Karpas-422 (cell line): ENCODE data around the gene DNAH9. TPM values are rescaled to one million over a fixed set of nuclear protein-coding genes. Genes with fewer than 3 reads are reported as not detected.

Experiments
- DNase-seq: peaks from one replicate; pipeline ENCODE4 v3.0.0-alpha.2; 2015
- H2AFZ ChIP-seq: fragments of 200-600 bp; sonication (generic); 2 replicates; pipeline ENCODE4 v1.6.1; 2014; ENCODE audit warnings: antibody characterized with exemption, low read length, mixed read lengths
- H3K27ac ChIP-seq: fragments of 200-600 bp; sonication (generic); 2 replicates; pipeline ENCODE4 v1.5.1; 2014; ENCODE audit warnings: mild to moderate bottlenecking, low read length, moderate library complexity
- H3K27me3 ChIP-seq: fragments of 200-600 bp; sonication (generic); 2 replicates; pipeline ENCODE4 v1.6.1; 2014; ENCODE audit warnings: low read length, mixed read lengths
- H3K36me3 ChIP-seq: fragments of 200-600 bp; sonication (generic); 2 replicates; pipeline ENCODE4 v1.6.1; 2014; ENCODE audit warnings: low read length, mixed read lengths; ENCODE audit not compliant: insufficient read depth
- H3K4me1 ChIP-seq: fragments of 200-600 bp; sonication (generic); 2 replicates; pipeline ENCODE4 v1.6.1; 2014; ENCODE audit warnings: mild to moderate bottlenecking, low read length, mixed read lengths
- H3K4me2 ChIP-seq: fragments of 200-600 bp; sonication (generic); 2 replicates; pipeline ENCODE4 v1.6.1; 2014; ENCODE audit warnings: low read length, low read depth, mild to moderate bottlenecking; ENCODE audit not compliant: poor library complexity, severe bottlenecking
- H3K4me3 ChIP-seq: fragments of 200-600 bp; sonication (generic); 2 replicates; pipeline ENCODE4 v1.5.1; 2014; ENCODE audit warnings: mild to moderate bottlenecking, antibody characterized with exemption, low read length, mixed read lengths
- H3K79me2 ChIP-seq: fragments of 200-600 bp; sonication (generic); 2 replicates; pipeline ENCODE4 v1.6.1; 2014; ENCODE audit warnings: mild to moderate bottlenecking, low read length, mixed read lengths
- H3K9ac ChIP-seq: fragments of 200-600 bp; sonication (generic); 2 replicates; pipeline ENCODE4 v1.6.0; 2014; ENCODE audit warnings: low read length
- H3K9me2 ChIP-seq: fragments of 200-600 bp; sonication (generic), shearing (Covaris generic); replicated peaks from 2 replicates; pipeline ENCODE4 v1.6.0; 2014; ENCODE audit warnings: mild to moderate bottlenecking, low read length, moderate library complexity; ENCODE audit not compliant: insufficient read depth
- H3K9me3 ChIP-seq: fragments of 300-700, 200-600 bp; sonication (generic); 2 replicates; pipeline ENCODE4 v1.6.1; 2014; ENCODE audit warnings: low read length, mixed read lengths
- H4K20me1 ChIP-seq: fragments of 200-600 bp; sonication (generic); 2 replicates; pipeline ENCODE4 v1.6.1; 2014; ENCODE audit warnings: mild to moderate bottlenecking, antibody characterized with exemption, low read length, low read depth; ENCODE audit not compliant: insufficient read depth
- total RNA-seq: library from RNA; depleted of rRNA; stranded (reverse); fragments of >200 nt; shearing (Covaris generic); gene quantifications from 2 replicates; pipeline ENCODE4 v1.2.3, GENCODE V29; 2014; ENCODE audit warnings: low replicate concordance

The DNAH9 gene
- total RNA-seq, 1 experiment from 2014 or later, result not detected

DNA sequence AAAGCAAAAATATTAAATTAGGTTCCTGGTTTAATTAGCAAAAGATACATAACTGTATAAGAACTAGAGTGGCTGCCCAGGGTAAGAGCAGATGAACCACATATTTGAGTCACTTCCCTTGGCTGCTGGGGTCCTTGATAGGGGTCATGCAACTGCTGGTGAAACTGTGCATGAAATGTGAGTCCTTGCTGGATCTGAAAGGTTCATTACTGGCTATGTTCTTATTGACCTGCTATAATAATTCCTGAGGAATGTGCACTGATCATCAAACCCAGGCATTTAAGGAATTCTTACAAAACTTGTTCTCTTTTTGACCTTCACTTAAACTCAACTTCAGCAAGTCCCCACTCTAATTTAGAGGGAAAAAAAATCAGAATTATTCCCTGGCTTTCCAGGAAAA, 215.6 kb downstream of the DNAH9 start:
- Histone ChIP-seq H3K4me3 (no peak overlapping the region), H3K4me2 (no peak overlapping the region), H3K4me1 (no peaks in the 10 kb centered on the region), H3K9ac (no peak overlapping the region), H4K20me1 (no peaks in the 10 kb centered on the region), H2AFZ (no peak overlapping the region), H3K27me3 (no peaks in the 10 kb centered on the region), H3K9me3 (no peaks in the 10 kb centered on the region), H3K79me2 (no peaks in the 10 kb centered on the region), H3K9me2 (no peaks in the 10 kb centered on the region), H3K36me3 (no peaks in the 10 kb centered on the region), H3K27ac (no peak overlapping the region)
- DNase-seq, result no peak

DNA sequence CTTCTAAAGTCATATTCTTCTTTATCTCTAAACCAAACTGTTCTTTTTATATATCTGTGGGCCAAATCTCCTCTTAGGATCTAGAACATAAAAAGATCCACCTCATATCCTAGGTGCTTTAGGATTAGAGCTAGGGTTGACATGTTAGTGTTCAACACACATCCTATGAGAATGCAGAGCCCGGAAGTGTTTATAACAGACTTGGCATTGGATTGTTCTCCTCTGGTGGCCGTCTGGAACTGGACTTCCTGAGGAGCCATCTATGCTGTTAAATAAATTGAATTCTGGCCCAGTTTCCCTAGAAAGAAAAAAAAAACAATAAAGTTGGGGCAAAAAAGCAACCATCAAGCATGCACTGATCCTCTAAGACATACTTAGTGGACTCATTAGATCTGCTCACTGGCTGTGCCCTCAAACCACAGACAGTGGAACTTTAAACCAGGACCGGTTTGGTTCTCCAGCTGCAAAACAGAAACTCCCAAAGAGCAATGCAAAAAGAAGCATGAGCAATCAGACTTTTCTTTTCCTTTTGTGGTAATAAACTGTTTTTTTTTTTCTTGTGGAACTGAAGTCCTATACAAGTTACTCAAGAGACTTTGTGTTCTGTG, 216.5 kb downstream of the DNAH9 start:
- H3K27ac ChIP-seq, result no peak overlapping the region
- no peak overlapping the region for H3K9ac ChIP-seq
- H3K4me3 ChIP-seq, result no peak overlapping the region
- DNase-seq, result no peak
- H3K9me2 ChIP-seq, result no peaks in the 10 kb centered on the region
- H2AFZ ChIP-seq, result no peak overlapping the region
- H3K36me3 ChIP-seq, result no peaks in the 10 kb centered on the region
- H3K27me3 ChIP-seq, result no peaks in the 10 kb centered on the region
- no peaks in the 10 kb centered on the region for H3K9me3 ChIP-seq
- no peaks in the 10 kb centered on the region for H3K79me2 ChIP-seq
- H4K20me1 ChIP-seq, result no peaks in the 10 kb centered on the region
- H3K4me2 ChIP-seq, result no peak overlapping the region
- no peaks in the 10 kb centered on the region for H3K4me1 ChIP-seq

DNA sequence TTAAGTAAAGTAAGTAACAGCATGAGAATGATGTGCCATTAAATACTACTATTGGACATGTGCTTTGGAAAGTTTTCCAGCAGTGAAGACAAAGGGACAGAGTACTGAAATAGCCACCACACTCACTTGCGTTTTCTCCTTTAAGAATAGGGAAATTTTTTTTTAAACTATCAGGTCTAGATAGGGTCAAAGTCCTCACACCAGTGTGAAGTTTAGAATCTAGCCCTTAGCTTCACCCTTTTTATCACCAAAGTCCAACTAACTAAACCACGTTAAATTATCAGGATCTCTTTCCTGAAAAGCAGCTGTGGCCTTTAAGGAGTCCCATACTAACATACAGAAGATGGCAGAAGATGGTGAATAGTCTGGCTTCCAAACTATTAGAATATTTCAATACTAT, 218.1 kb downstream of the DNAH9 start:
- no peak overlapping the region for H3K4me2 ChIP-seq
- no peaks in the 10 kb centered on the region for H3K79me2 ChIP-seq
- no peak overlapping the region for H3K9ac ChIP-seq
- H4K20me1 ChIP-seq, result no peaks in the 10 kb centered on the region
- H3K4me3 ChIP-seq, result no peak overlapping the region
- H3K27ac ChIP-seq, result no peak overlapping the region
- H2AFZ ChIP-seq, result no peak overlapping the region
- no peak for DNase-seq
- H3K9me2 ChIP-seq, result no peaks in the 10 kb centered on the region
- no peaks in the 10 kb centered on the region for H3K36me3 ChIP-seq
- H3K9me3 ChIP-seq, result no peaks in the 10 kb centered on the region
- no peaks in the 10 kb centered on the region for H3K4me1 ChIP-seq
- no peaks in the 10 kb centered on the region for H3K27me3 ChIP-seq

DNA sequence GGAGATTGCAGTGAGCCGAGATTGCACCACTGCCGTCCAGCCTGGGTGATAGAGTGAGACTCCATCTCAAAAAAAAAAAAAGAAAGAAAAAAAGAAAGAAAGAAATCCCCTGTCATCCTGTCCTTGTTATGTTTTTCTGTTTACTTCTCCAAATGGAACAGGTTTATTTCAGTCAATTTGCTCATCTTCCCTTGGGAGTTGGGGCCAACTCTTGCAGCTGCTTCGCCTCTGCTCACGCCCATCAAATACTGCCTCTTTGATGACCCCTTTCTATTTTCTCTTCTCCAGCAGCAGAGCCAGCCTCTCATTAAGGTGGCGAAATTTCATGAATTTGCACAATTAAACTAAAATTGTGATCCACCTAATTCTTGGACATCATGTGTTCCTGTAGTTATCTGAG, 225.6 kb downstream of the DNAH9 start:
- Histone ChIP-seq H3K4me2 (no peak overlapping the region), H3K9me2 (no peaks in the 10 kb centered on the region)

DNA sequence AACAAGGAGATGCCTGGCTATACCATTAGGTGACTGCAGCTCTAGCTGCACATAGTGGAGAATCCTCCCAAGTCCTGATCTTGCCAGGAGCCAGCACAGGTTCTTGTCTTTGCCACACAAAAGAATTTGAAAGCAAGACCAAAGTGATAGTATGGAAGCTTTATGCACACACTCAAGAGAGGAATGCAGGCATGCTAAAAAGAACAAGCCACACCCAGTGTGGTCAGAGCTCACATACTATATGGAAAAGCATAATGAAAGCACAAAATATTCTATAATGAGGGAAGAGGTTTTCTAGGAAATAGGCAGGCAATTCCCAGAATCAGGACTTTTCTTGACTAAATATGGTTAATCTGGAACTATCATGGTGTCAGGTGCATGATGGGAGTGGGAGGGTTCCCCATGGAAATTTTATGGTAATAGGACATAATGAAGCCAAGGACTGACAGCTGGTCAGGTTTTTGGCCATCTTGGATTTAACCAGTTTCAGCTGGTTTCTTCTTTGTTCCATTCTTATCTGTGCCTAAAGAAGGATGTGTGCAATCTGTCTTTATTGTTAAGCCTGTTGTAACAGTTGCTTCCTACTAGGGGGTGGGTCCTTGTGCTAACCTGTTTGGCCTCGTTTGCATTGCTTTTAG, 227.4 kb downstream of the DNAH9 start:
- H4K20me1 ChIP-seq, result no peaks in the 10 kb centered on the region
- no peak overlapping the region for H3K27ac ChIP-seq
- H3K9ac ChIP-seq, result no peak overlapping the region
- H3K79me2 ChIP-seq, result no peaks in the 10 kb centered on the region
- no peaks in the 10 kb centered on the region for H3K36me3 ChIP-seq
- no peaks in the 10 kb centered on the region for H3K9me2 ChIP-seq
- H2AFZ ChIP-seq, result no peak overlapping the region
- H3K4me3 ChIP-seq, result no peak overlapping the region
- H3K9me3 ChIP-seq, result no peaks in the 10 kb centered on the region
- no peaks in the 10 kb centered on the region for H3K4me1 ChIP-seq
- no peak for DNase-seq
- H3K4me2 ChIP-seq, result no peak overlapping the region
- no peaks in the 10 kb centered on the region for H3K27me3 ChIP-seq

More for the DNA sequence above, 225.6 kb downstream of the DNAH9 start:
- Histone ChIP-seq H2AFZ (no peak overlapping the region), H4K20me1 (no peaks in the 10 kb centered on the region), H3K4me3 (no peak overlapping the region), H3K4me1 (no peaks in the 10 kb centered on the region), H3K9me3 (no peaks in the 10 kb centered on the region), H3K27ac (no peak overlapping the region), H3K27me3 (no peaks in the 10 kb centered on the region), H3K36me3 (no peaks in the 10 kb centered on the region), H3K79me2 (no peaks in the 10 kb centered on the region), H3K9ac (no peak overlapping the region)
- DNase-seq, result no peak

DNA sequence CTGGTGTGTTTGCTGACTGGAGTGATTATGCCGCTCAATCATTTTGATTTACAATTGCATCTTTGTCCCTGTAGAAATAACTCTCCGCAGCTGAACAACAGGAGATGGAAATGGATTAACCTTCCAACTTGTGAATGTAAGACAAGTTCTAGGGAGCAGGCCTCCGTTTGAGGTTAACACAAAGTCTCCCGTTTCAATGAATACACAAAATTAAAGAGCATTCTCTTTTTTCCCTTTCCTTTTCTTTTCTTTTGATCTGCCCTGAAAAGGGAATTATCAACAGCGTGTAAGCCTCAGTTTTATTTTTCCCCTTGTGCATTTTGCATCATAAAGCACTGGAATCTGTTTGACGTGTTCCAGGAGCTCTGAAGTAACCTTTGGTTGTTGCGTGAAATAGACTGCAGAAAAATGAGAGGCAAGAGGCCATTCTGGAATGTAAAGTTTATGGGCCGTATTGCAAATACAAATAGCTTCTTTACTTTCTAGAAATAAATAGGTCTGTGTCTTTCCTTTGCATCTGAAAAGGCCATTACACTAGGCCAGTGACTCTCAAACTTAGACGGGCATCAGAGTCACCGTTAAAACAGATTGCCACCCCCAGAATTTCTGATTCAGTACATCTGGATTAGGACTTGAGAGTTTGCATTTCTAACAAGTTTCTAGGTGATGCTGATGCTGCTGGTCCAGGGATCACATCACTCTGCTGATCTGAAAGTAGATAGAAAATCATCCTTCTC, 234.3 kb downstream of the DNAH9 start:
- Histone ChIP-seq H3K9me2 (no peaks in the 10 kb centered on the region), H3K9me3 (no peaks in the 10 kb centered on the region), H3K27ac (no peak overlapping the region), H3K4me3 (no peak overlapping the region), H2AFZ (no peak overlapping the region), H3K9ac (no peak overlapping the region), H3K36me3 (no peaks in the 10 kb centered on the region), H3K79me2 (no peaks in the 10 kb centered on the region), H3K4me1 (no peaks in the 10 kb centered on the region), H3K27me3 (no peaks in the 10 kb centered on the region), H3K4me2 (no peak overlapping the region), H4K20me1 (no peaks in the 10 kb centered on the region)
- no peak for DNase-seq

DNA sequence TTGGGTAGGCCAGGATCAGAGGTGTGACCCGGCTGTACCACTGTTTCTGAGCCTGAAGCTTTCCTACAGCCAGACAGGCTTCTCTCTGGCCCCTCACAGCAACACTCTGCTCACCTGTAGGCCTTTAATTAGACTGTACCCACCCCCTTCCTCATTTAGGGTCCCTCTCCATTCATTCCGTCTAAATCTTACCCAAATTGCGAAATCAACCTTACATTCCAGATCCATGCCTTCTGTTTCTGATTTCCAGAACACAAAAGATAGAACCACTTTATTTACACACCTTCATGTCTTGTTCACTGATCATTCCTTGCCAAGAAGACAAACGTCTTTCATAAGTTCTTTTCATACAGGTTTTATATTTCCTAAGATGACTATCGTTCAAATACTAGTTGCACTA, 238.2 kb downstream of the DNAH9 start:
- no peaks in the 10 kb centered on the region for H3K36me3 ChIP-seq
- no peaks in the 10 kb centered on the region for H3K9me3 ChIP-seq
- H2AFZ ChIP-seq, result no peak overlapping the region
- H3K4me1 ChIP-seq, result no peaks in the 10 kb centered on the region
- DNase-seq, result no peak
- H3K27me3 ChIP-seq, result no peaks in the 10 kb centered on the region
- no peak overlapping the region for H3K4me2 ChIP-seq
- no peak overlapping the region for H3K9ac ChIP-seq
- H3K4me3 ChIP-seq, result no peak overlapping the region
- no peaks in the 10 kb centered on the region for H3K9me2 ChIP-seq
- no peaks in the 10 kb centered on the region for H3K79me2 ChIP-seq
- no peaks in the 10 kb centered on the region for H4K20me1 ChIP-seq
- no peak overlapping the region for H3K27ac ChIP-seq

DNA sequence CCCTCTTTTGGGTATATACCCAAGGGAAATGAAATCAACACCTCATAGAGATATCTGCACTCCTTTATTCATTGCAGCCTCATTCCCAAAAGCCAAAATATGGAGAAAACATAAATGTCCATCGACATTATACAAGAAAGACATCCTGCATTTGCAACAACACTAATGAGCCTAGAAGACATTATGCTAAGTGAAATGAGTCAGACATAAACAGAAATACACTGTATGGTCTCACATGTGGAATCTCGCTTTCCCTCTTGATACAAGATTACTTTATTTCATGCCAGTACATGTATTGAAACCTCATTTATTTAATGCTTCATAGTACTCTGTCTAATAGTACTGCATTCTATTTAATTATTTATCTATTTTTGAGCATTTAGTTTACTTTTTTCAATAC, 241.8 kb downstream of the DNAH9 start:
- Histone ChIP-seq H3K9me3 (no peaks in the 10 kb centered on the region), H3K36me3 (no peaks in the 10 kb centered on the region), H2AFZ (no peak overlapping the region), H4K20me1 (no peaks in the 10 kb centered on the region), H3K9ac (no peak overlapping the region), H3K4me1 (no peaks in the 10 kb centered on the region), H3K27me3 (no peaks in the 10 kb centered on the region), H3K9me2 (no peaks in the 10 kb centered on the region), H3K4me2 (no peak overlapping the region), H3K4me3 (no peak overlapping the region), H3K27ac (no peak overlapping the region), H3K79me2 (no peaks in the 10 kb centered on the region)
- no peak for DNase-seq
